ENCODE results near the gene TRPT1.
A peak's percentile ranks its signal among the peaks of the same experiment; 100 is the strongest.

TRPT1 gene

DNA sequence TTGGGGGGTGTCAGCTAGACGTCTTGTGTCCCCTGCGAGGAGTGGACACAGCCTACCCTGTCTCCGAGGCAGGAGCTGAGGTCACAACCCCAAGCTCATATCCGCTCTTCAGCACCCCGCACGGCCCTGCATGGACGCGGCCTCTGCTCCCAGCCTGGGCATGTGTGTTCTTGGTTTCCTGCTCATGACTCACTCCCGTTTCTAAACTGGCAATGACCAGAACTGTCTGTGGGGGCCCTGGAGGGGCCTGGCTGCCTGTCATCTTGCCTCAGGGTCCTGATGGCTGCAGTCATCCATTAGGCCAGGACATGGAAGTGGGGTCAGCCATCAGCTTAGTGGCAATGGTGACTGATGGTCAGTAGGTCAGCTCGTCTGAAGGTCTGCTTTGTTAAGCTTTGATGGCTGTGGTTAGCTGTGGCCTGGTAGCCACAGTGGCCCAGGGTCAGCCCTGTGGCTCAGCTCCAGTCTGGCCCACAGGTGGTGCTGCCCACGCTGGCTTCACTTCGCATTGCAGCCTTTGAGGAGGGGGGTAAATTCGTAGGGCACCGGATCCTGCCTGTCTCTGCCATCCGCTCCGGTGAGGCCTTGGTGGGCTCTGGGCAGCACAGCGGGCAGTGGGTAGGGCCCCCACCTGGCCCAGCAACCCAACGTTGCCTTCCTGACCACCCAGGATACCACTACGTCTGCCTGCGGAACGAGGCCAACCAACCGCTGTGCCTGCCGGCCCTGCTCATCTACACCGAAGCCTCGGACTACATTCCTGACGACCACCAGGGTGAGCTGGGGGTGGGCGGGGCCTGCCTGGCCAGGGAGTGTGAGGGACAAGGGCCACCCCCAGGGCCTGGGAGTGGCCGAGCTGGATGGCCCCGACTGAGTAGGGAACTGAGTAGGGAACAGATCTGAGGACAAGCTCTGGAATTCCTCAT lies 37.3 kb upstream of the TRPT1 start (continued):
- TF ChIP-seq, protein P1, sequence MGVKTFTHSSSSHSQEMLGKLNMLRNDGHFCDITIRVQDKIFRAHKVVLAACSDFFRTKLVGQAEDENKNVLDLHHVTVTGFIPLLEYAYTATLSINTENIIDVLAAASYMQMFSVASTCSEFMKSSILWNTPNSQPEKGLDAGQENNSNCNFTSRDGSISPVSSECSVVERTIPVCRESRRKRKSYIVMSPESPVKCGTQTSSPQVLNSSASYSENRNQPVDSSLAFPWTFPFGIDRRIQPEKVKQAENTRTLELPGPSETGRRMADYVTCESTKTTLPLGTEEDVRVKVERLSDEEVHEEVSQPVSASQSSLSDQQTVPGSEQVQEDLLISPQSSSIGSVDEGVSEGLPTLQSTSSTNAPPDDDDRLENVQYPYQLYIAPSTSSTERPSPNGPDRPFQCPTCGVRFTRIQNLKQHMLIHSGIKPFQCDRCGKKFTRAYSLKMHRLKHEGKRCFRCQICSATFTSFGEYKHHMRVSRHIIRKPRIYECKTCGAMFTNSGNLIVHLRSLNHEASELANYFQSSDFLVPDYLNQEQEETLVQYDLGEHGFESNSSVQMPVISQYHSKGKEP (tag by site-specific recombination; IDR thresholded peaks at IDR 0.05) = no peak
- no peak for TF ChIP-seq ZNF174 (tag by site-specific recombination; IDR thresholded peaks at IDR 0.05)
- TF ChIP-seq HOXD13 (CRISPR knock-in tag; IDR thresholded peaks at IDR 0.05; ENCODE audit: borderline replicate concordance) = no peak
- TF ChIP-seq, protein P2, sequence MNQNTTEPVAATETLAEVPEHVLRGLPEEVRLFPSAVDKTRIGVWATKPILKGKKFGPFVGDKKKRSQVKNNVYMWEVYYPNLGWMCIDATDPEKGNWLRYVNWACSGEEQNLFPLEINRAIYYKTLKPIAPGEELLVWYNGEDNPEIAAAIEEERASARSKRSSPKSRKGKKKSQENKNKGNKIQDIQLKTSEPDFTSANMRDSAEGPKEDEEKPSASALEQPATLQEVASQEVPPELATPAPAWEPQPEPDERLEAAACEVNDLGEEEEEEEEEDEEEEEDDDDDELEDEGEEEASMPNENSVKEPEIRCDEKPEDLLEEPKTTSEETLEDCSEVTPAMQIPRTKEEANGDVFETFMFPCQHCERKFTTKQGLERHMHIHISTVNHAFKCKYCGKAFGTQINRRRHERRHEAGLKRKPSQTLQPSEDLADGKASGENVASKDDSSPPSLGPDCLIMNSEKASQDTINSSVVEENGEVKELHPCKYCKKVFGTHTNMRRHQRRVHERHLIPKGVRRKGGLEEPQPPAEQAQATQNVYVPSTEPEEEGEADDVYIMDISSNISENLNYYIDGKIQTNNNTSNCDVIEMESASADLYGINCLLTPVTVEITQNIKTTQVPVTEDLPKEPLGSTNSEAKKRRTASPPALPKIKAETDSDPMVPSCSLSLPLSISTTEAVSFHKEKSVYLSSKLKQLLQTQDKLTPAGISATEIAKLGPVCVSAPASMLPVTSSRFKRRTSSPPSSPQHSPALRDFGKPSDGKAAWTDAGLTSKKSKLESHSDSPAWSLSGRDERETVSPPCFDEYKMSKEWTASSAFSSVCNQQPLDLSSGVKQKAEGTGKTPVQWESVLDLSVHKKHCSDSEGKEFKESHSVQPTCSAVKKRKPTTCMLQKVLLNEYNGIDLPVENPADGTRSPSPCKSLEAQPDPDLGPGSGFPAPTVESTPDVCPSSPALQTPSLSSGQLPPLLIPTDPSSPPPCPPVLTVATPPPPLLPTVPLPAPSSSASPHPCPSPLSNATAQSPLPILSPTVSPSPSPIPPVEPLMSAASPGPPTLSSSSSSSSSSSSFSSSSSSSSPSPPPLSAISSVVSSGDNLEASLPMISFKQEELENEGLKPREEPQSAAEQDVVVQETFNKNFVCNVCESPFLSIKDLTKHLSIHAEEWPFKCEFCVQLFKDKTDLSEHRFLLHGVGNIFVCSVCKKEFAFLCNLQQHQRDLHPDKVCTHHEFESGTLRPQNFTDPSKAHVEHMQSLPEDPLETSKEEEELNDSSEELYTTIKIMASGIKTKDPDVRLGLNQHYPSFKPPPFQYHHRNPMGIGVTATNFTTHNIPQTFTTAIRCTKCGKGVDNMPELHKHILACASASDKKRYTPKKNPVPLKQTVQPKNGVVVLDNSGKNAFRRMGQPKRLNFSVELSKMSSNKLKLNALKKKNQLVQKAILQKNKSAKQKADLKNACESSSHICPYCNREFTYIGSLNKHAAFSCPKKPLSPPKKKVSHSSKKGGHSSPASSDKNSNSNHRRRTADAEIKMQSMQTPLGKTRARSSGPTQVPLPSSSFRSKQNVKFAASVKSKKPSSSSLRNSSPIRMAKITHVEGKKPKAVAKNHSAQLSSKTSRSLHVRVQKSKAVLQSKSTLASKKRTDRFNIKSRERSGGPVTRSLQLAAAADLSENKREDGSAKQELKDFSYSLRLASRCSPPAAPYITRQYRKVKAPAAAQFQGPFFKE (tag by site-specific recombination; IDR thresholded peaks at IDR 0.05; ENCODE audit: borderline replicate concordance) = no peak
- peak; percentile 53; the same call in 1 of the 2 replicates for TF ChIP-seq ZNF600 (tag by site-specific recombination; IDR thresholded peaks at IDR 0.05)

DNA sequence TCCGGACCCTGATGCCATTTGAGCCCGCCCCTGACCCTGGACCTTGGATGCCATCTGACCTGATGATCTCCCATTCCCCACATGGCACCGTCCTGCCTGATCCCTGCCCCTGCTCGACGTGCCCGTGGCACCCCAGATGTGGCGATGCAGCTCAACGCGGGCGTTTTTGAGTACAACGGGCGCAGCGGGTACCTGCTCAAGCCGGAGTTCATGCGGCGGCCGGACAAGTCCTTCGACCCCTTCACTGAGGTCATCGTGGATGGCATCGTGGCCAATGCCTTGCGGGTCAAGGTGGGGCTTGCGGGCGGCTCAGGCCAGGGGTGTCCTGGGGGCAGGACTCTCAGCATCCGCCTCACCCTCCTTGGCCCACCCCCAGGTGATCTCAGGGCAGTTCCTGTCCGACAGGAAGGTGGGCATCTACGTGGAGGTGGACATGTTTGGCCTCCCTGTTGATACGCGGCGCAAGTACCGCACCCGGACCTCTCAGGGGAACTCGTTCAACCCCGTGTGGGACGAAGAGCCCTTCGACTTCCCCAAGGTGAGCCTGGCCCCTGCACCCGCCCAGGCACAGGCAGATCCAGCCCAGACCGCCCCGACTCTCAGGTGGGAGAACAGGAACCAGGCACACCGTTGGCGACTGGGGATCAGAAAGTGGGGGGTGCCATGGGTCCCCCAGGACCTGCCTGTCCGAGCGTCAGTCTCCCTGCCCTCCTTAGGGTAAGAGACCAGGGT lies 36.5 kb upstream of the TRPT1 start:
- Histone ChIP-seq H3K9me3 (ENCODE audit: control insufficient read depth, insufficient read depth, low read depth, low read length) (no peaks in the 10 kb centered on the region), H3K36me3 (ENCODE audit: control insufficient read depth in 2 of 2, insufficient read depth in 1 of 2, low read length in 2 of 2) (peaks cover 0 to 82% of the 10 kb centered on the region in 2 experiments; a peak in 2 of 3 replicates), H3K4me3 (ENCODE audit: low read depth, low read length) (no peak overlapping the region), H3K4me1 (ENCODE audit: control insufficient read depth, insufficient read depth, low read length) (no peaks in the 10 kb centered on the region; the same call in 1 of the 2 replicates), H3K27ac (ENCODE audit: extremely low read depth, low read depth, low read length) (no peak overlapping the region)
- CTCF ChIA-PET = interaction anchor here (0.6 kb wide), 1 partner anchor 110 kb away, joined by 3 read pairs; no protein-coding TSS in a partner anchor
- POLR2A ChIA-PET = no interaction called here
- TF ChIP-seq, protein P3, sequence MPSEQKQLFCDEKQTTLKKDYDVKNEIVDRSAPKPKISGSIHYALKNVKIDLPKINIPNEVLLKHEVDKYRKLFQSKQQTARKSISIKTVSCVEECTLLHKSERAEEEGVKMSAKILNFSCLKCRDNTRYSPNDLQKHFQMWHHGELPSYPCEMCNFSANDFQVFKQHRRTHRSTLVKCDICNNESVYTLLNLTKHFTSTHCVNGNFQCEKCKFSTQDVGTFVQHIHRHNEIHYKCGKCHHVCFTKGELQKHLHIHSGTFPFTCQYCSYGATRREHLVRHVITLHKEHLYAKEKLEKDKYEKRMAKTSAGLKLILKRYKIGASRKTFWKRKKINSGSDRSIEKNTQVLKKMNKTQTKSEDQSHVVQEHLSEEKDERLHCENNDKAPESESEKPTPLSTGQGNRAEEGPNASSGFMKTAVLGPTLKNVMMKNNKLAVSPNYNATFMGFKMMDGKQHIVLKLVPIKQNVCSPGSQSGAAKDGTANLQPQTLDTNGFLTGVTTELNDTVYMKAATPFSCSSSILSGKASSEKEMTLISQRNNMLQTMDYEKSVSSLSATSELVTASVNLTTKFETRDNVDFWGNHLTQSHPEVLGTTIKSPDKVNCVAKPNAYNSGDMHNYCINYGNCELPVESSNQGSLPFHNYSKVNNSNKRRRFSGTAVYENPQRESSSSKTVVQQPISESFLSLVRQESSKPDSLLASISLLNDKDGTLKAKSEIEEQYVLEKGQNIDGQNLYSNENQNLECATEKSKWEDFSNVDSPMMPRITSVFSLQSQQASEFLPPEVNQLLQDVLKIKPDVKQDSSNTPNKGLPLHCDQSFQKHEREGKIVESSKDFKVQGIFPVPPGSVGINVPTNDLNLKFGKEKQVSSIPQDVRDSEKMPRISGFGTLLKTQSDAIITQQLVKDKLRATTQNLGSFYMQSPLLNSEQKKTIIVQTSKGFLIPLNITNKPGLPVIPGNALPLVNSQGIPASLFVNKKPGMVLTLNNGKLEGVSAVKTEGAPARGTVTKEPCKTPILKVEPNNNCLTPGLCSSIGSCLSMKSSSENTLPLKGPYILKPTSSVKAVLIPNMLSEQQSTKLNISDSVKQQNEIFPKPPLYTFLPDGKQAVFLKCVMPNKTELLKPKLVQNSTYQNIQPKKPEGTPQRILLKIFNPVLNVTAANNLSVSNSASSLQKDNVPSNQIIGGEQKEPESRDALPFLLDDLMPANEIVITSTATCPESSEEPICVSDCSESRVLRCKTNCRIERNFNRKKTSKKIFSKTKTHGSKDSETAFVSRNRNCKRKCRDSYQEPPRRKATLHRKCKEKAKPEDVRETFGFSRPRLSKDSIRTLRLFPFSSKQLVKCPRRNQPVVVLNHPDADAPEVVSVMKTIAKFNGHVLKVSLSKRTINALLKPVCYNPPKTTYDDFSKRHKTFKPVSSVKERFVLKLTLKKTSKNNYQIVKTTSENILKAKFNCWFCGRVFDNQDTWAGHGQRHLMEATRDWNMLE (tag by site-specific recombination; conservative IDR thresholded peaks at IDR 0.05; ENCODE audit: low read depth) = no peak
- no peak for TF ChIP-seq ZNF48 (tag by site-specific recombination; IDR thresholded peaks at IDR 0.05)
- no peak for TF ChIP-seq ZNF138 (tag by site-specific recombination; IDR thresholded peaks at IDR 0.05; ENCODE audit: borderline replicate concordance)
- TF ChIP-seq, protein P4, sequence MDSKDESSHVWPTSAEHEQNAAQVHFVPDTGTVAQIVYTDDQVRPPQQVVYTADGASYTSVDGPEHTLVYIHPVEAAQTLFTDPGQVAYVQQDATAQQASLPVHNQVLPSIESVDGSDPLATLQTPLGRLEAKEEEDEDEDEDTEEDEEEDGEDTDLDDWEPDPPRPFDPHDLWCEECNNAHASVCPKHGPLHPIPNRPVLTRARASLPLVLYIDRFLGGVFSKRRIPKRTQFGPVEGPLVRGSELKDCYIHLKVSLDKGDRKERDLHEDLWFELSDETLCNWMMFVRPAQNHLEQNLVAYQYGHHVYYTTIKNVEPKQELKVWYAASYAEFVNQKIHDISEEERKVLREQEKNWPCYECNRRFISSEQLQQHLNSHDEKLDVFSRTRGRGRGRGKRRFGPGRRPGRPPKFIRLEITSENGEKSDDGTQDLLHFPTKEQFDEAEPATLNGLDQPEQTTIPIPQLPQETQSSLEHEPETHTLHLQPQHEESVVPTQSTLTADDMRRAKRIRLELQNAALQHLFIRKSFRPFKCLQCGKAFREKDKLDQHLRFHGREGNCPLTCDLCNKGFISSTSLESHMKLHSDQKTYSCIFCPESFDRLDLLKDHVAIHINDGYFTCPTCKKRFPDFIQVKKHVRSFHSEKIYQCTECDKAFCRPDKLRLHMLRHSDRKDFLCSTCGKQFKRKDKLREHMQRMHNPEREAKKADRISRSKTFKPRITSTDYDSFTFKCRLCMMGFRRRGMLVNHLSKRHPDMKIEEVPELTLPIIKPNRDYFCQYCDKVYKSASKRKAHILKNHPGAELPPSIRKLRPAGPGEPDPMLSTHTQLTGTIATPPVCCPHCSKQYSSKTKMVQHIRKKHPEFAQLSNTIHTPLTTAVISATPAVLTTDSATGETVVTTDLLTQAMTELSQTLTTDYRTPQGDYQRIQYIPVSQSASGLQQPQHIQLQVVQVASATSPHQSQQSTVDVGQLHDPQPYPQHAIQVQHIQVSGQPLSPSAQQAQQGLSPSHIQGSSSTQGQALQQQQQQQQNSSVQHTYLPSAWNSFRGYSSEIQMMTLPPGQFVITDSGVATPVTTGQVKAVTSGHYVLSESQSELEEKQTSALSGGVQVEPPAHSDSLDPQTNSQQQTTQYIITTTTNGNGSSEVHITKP (tag by site-specific recombination; IDR thresholded peaks at IDR 0.05) = no peak
- no peak for TF ChIP-seq KLF7 (tag by site-specific recombination; IDR thresholded peaks at IDR 0.05; ENCODE audit: borderline replicate concordance)
- TF ChIP-seq, protein P5, sequence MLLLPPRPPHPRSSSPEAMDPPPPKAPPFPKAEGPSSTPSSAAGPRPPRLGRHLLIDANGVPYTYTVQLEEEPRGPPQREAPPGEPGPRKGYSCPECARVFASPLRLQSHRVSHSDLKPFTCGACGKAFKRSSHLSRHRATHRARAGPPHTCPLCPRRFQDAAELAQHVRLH (tag by site-specific recombination; IDR thresholded peaks at IDR 0.05) = no peak
- TF ChIP-seq GLIS2 (tag by site-specific recombination; IDR thresholded peaks at IDR 0.05) = no peak
- TF ChIP-seq ZNF324 (tag by site-specific recombination; IDR thresholded peaks at IDR 0.05) = no peak
- TF ChIP-seq REPIN1 (tag by site-specific recombination; IDR thresholded peaks at IDR 0.05; ENCODE audit: low read depth) = no peak
- no peak for TF ChIP-seq ZNF184 (tag by site-specific recombination; IDR thresholded peaks at IDR 0.05)
- TF ChIP-seq OSR2 (tag by site-specific recombination; IDR thresholded peaks at IDR 0.05) = no peak

All from HEK293 (cell line).